ENCODE measurements around the gene KSR1.

GRCh38 chr17:27486741-27487140 is 30.5 kb downstream of the KSR1 start:
- TF ChIP-seq CTCF (conservative IDR thresholded peaks at IDR 0.05) = no peak
- TF ChIP-seq ZFX (IDR thresholded peaks at IDR 0.05) = no peak
